Duodenal mucosa (tissue), 2 donors: ENCODE results near the gene CFD.

Experiments used
- H3K27ac ChIP-seq: one replicate; pipeline ENCODE4 v1.7.0; 2013; ENCODE audit warnings: low read depth, low read length
- H3K27me3 ChIP-seq, 2 donors: one replicate each; pipeline ENCODE4 v1.7.0; 2013; ENCODE audit warnings: low read length in 2 of 2, control low read depth in 1 of 2; ENCODE audit not compliant: insufficient read depth in 2 of 2, control insufficient read depth in 1 of 2
- H3K36me3 ChIP-seq, 2 donors: one replicate each; pipeline ENCODE4 v1.7.0; 2013; ENCODE audit warnings: low read length in 2 of 2, control low read depth in 1 of 2; ENCODE audit not compliant: insufficient read depth in 2 of 2, control insufficient read depth in 1 of 2
- H3K4me1 ChIP-seq, 2 donors: one replicate each; pipeline ENCODE4 v1.7.0; 2013; ENCODE audit warnings: low read length in 2 of 2, control low read depth in 1 of 2; ENCODE audit not compliant: insufficient read depth in 2 of 2, control insufficient read depth in 1 of 2
- H3K4me3 ChIP-seq, 2 donors: one replicate each; pipeline ENCODE4 v1.7.0; 2013; ENCODE audit warnings: low read length in 2 of 2, low read depth in 1 of 2
- H3K9ac ChIP-seq, 2 donors: one replicate each; pipeline ENCODE4 v1.7.0; 2013; ENCODE audit warnings: low read length in 2 of 2, low read depth in 1 of 2
- H3K9me3 ChIP-seq, 2 donors: one replicate each; pipeline ENCODE4 v1.7.0; 2013; ENCODE audit warnings: low read length in 2 of 2, control low read depth in 1 of 2; ENCODE audit not compliant: control insufficient read depth in 1 of 2

The CFD gene

GRCh38 chr19:866769-867300 lies 7.4 kb downstream of the CFD start:
- no peaks in the 10 kb centered on the region for H3K27me3 ChIP-seq
- no peak overlapping the region for H3K9ac ChIP-seq
- H3K27ac ChIP-seq, result no peak overlapping the region
- no peaks in the 10 kb centered on the region for H3K9me3 ChIP-seq
- peaks cover 0 to 15% of the 10 kb centered on the region in 2 donors for H3K4me1 ChIP-seq
- no peak overlapping the region for H3K4me3 ChIP-seq
- peaks cover 19 to 30% of the 10 kb centered on the region in 2 donors for H3K36me3 ChIP-seq

- Histone ChIP-seq H3K4me1 (peaks cover 0 to 15% of the 10 kb centered on the region in 2 donors), H3K9me3 (no peaks in the 10 kb centered on the region), H3K36me3 (peaks cover 19 to 30% of the 10 kb centered on the region in 2 donors), H3K27ac (no peak overlapping the region), H3K27me3 (no peaks in the 10 kb centered on the region), H3K9ac (no peak overlapping the region), H3K4me3 (no peak overlapping the region)
These were observed 7.9 kb downstream of the CFD start for GRCh38 chr19:867301-867793.

GRCh38 chr19:867855-868457 lies 8.5 kb downstream of the CFD start:
- H3K4me1 ChIP-seq, result peaks cover 0 to 10% of the 10 kb centered on the region in 2 donors
- no peaks in the 10 kb centered on the region for H3K9me3 ChIP-seq
- no peak overlapping the region for H3K27ac ChIP-seq
- H3K9ac ChIP-seq, result no peak overlapping the region
- no peaks in the 10 kb centered on the region for H3K27me3 ChIP-seq
- H3K36me3 ChIP-seq, result peaks cover 19 to 30% of the 10 kb centered on the region in 2 donors
- no peak overlapping the region for H3K4me3 ChIP-seq

GRCh38 chr19:868458-869244 lies 9.2 kb downstream of the CFD start:
- H3K27ac ChIP-seq, result peak overlapping the region; percentile 70
- no peaks in the 10 kb centered on the region for H3K27me3 ChIP-seq
- H3K4me1 ChIP-seq, result peaks cover 0 to 8% of the 10 kb centered on the region in 2 donors
- no peak overlapping the region for H3K4me3 ChIP-seq
- peaks cover 19 to 30% of the 10 kb centered on the region in 2 donors for H3K36me3 ChIP-seq
- no peak overlapping the region for H3K9ac ChIP-seq
- H3K9me3 ChIP-seq, result no peaks in the 10 kb centered on the region

GRCh38 chr19:869245-870177 lies 10.0 kb downstream of the CFD start:
- peaks cover 0 to 4% of the 10 kb centered on the region in 2 donors for H3K4me1 ChIP-seq
- no peaks in the 10 kb centered on the region for H3K27me3 ChIP-seq
- no peak overlapping the region for H3K4me3 ChIP-seq
- H3K9me3 ChIP-seq, result no peaks in the 10 kb centered on the region
- H3K36me3 ChIP-seq, result peaks cover 19 to 33% of the 10 kb centered on the region in 2 donors
- H3K9ac ChIP-seq, result no peak overlapping the region
- peak overlapping the region; percentile 70 for H3K27ac ChIP-seq

- peaks cover 0 to 4% of the 10 kb centered on the region in 2 donors for H3K4me1 ChIP-seq
- no peak overlapping the region for H3K4me3 ChIP-seq
- no peak overlapping the region for H3K9ac ChIP-seq
- H3K27me3 ChIP-seq, result no peaks in the 10 kb centered on the region
- H3K27ac ChIP-seq, result no peak overlapping the region
- H3K9me3 ChIP-seq, result no peaks in the 10 kb centered on the region
- peaks cover 19 to 36% of the 10 kb centered on the region in 2 donors for H3K36me3 ChIP-seq
These were observed 10.8 kb downstream of the CFD start for GRCh38 chr19:870314-870713.

GRCh38 chr19:870963-871401 lies 11.5 kb downstream of the CFD start:
- no peak overlapping the region for H3K9ac ChIP-seq
- H3K27ac ChIP-seq, result no peak overlapping the region
- H3K9me3 ChIP-seq, result no peaks in the 10 kb centered on the region
- no peaks in the 10 kb centered on the region for H3K27me3 ChIP-seq
- H3K4me3 ChIP-seq, result no peak overlapping the region
- peaks cover 19 to 42% of the 10 kb centered on the region in 2 donors for H3K36me3 ChIP-seq
- peaks cover 0 to 4% of the 10 kb centered on the region in 2 donors for H3K4me1 ChIP-seq

- Histone ChIP-seq H3K9me3 (no peaks in the 10 kb centered on the region), H3K9ac (no peak overlapping the region), H3K4me3 (no peak overlapping the region), H3K27me3 (no peaks in the 10 kb centered on the region), H3K36me3 (peaks cover 19 to 45% of the 10 kb centered on the region in 2 donors), H3K27ac (peak overlapping the region; percentile 14), H3K4me1 (peaks cover 0 to 4% of the 10 kb centered on the region in 2 donors)
These were observed 12.2 kb downstream of the CFD start for GRCh38 chr19:871446-872265.
